Measurements from ENCODE around the gene FLAD1.

Gene FLAD1

GRCh38 chr1:154945160-154945961 is 37.8 kb upstream of the FLAD1 start:
- no peak overlapping the region for H2BK120ac ChIP-seq (ENCODE audit: insufficient read depth, low read length, poor library complexity)
- no peaks in the 10 kb centered on the region for H3K79me2 ChIP-seq (ENCODE audit: control insufficient read depth, insufficient read depth, low read length, poor library complexity)
- H3K9me3 ChIP-seq (ENCODE audit: insufficient read depth, low read depth, low read length) = peaks cover 2% of the 10 kb centered on the region
- H4K91ac ChIP-seq (ENCODE audit: low read depth, low read length) = no peak overlapping the region
- no peak overlapping the region for H3K14ac ChIP-seq (ENCODE audit: low read length)
- H3K4ac ChIP-seq (ENCODE audit: low read depth, low read length) = no peak overlapping the region
- H3K4me2 ChIP-seq (ENCODE audit: low read length) = no peak overlapping the region
- no peak overlapping the region for H4K12ac ChIP-seq (ENCODE audit: low read depth, low read length)
- H3K36me3 ChIP-seq (ENCODE audit: control insufficient read depth in 1 of 2, insufficient read depth in 2 of 2, low read length in 2 of 2) = peaks cover 23 to 28% of the 10 kb centered on the region in 2 experiments
- H3K18ac ChIP-seq (ENCODE audit: low read length) = no peak overlapping the region
- no peak overlapping the region for H3K27ac ChIP-seq (ENCODE audit: low read depth, low read length)
- no peak overlapping the region for H2BK5ac ChIP-seq (ENCODE audit: low read depth, low read length, poor library complexity)
- H3K79me1 ChIP-seq (ENCODE audit: low read length) = no peaks in the 10 kb centered on the region
- no peak overlapping the region for H3K9ac ChIP-seq (ENCODE audit: low read length)
- H3K23ac ChIP-seq (ENCODE audit: low read length) = no peak overlapping the region
- no peak overlapping the region for H4K8ac ChIP-seq (ENCODE audit: low read depth, low read length)
- H2AFZ ChIP-seq (ENCODE audit: insufficient read depth, low read length, poor library complexity) = no peak overlapping the region
- WGBS (ENCODE audit: extremely low coverage, insufficient coverage, insufficient read length) = no CpG with 5 or more reads among the region's 15 CpGs
- no peak overlapping the region for H3K4me3 ChIP-seq (ENCODE audit: low read depth, low read length)
- H2BK12ac ChIP-seq (ENCODE audit: low read length) = no peak overlapping the region
- H3K27me3 ChIP-seq (ENCODE audit: insufficient read depth, low read length) = no peaks in the 10 kb centered on the region
- no peak for DNase-seq
- no peak overlapping the region for H2AK5ac ChIP-seq (ENCODE audit: low read length)
- H3K4me1 ChIP-seq (ENCODE audit: control insufficient read depth in 1 of 2, insufficient read depth in 2 of 2, low read length in 2 of 2) = peaks cover 10 to 11% of the 10 kb centered on the region in 2 experiments

- Histone ChIP-seq H3K79me2 (ENCODE audit: control insufficient read depth, insufficient read depth, low read length, poor library complexity) (no peaks in the 10 kb centered on the region), H2AK5ac (ENCODE audit: low read length) (no peak overlapping the region), H2BK12ac (ENCODE audit: low read length) (no peak overlapping the region), H3K79me1 (ENCODE audit: low read length) (no peaks in the 10 kb centered on the region), H4K12ac (ENCODE audit: low read depth, low read length) (no peak overlapping the region), H3K18ac (ENCODE audit: low read length) (no peak overlapping the region), H3K4me2 (ENCODE audit: low read length) (no peak overlapping the region), H3K14ac (ENCODE audit: low read length) (no peak overlapping the region), H3K27me3 (ENCODE audit: insufficient read depth, low read length) (no peaks in the 10 kb centered on the region), H3K23ac (ENCODE audit: low read length) (no peak overlapping the region), H3K36me3 (ENCODE audit: control insufficient read depth in 1 of 2, insufficient read depth in 2 of 2, low read length in 2 of 2) (peaks cover 27 to 36% of the 10 kb centered on the region in 2 experiments), H3K9ac (ENCODE audit: low read length) (no peak overlapping the region), H4K91ac (ENCODE audit: low read depth, low read length) (no peak overlapping the region), H3K27ac (ENCODE audit: low read depth, low read length) (no peak overlapping the region), H3K4me1 (ENCODE audit: control insufficient read depth in 1 of 2, insufficient read depth in 2 of 2, low read length in 2 of 2) (peaks cover 4 to 6% of the 10 kb centered on the region in 2 experiments), H2BK5ac (ENCODE audit: low read depth, low read length, poor library complexity) (no peak overlapping the region), H3K9me3 (ENCODE audit: insufficient read depth, low read depth, low read length) (peaks cover 2% of the 10 kb centered on the region), H2AFZ (ENCODE audit: insufficient read depth, low read length, poor library complexity) (no peak overlapping the region), H3K4ac (ENCODE audit: low read depth, low read length) (no peak overlapping the region), H3K4me3 (ENCODE audit: low read depth, low read length) (no peak overlapping the region), H4K8ac (ENCODE audit: low read depth, low read length) (no peak overlapping the region), H2BK120ac (ENCODE audit: insufficient read depth, low read length, poor library complexity) (no peak overlapping the region)
- WGBS (ENCODE audit: extremely low coverage, insufficient coverage, insufficient read length) = no CpG with 5 or more reads among the region's 17 CpGs
- no peak for DNase-seq
Observed at GRCh38 chr1:154945962-154946850, 36.9 kb upstream of the FLAD1 start.

GRCh38 chr1:154948079-154948478 is 35.1 kb upstream of the FLAD1 start:
- Histone ChIP-seq H3K27me3 (ENCODE audit: insufficient read depth, low read length) (no peaks in the 10 kb centered on the region), H3K18ac (ENCODE audit: low read length) (no peak overlapping the region), H3K4ac (ENCODE audit: low read depth, low read length) (no peak overlapping the region), H2AFZ (ENCODE audit: insufficient read depth, low read length, poor library complexity) (no peak overlapping the region), H4K12ac (ENCODE audit: low read depth, low read length) (no peak overlapping the region), H3K4me3 (ENCODE audit: low read depth, low read length) (no peak overlapping the region), H2BK120ac (ENCODE audit: insufficient read depth, low read length, poor library complexity) (no peak overlapping the region), H3K9ac (ENCODE audit: low read length) (no peak overlapping the region), H4K91ac (ENCODE audit: low read depth, low read length) (no peak overlapping the region), H3K14ac (ENCODE audit: low read length) (no peak overlapping the region), H3K9me3 (ENCODE audit: insufficient read depth, low read depth, low read length) (no peaks in the 10 kb centered on the region), H3K4me1 (ENCODE audit: control insufficient read depth in 1 of 2, insufficient read depth in 2 of 2, low read length in 2 of 2) (no peaks in the 10 kb centered on the region), H3K23ac (ENCODE audit: low read length) (no peak overlapping the region), H2AK5ac (ENCODE audit: low read length) (no peak overlapping the region), H3K79me1 (ENCODE audit: low read length) (no peaks in the 10 kb centered on the region), H3K36me3 (ENCODE audit: control insufficient read depth in 1 of 2, insufficient read depth in 2 of 2, low read length in 2 of 2) (peaks cover 29 to 38% of the 10 kb centered on the region in 2 experiments), H2BK12ac (ENCODE audit: low read length) (no peak overlapping the region), H3K79me2 (ENCODE audit: control insufficient read depth, insufficient read depth, low read length, poor library complexity) (no peaks in the 10 kb centered on the region), H2BK5ac (ENCODE audit: low read depth, low read length, poor library complexity) (no peak overlapping the region), H3K4me2 (ENCODE audit: low read length) (no peak overlapping the region), H4K8ac (ENCODE audit: low read depth, low read length) (no peak overlapping the region), H3K27ac (ENCODE audit: low read depth, low read length) (no peak overlapping the region)
- WGBS (ENCODE audit: extremely low coverage, insufficient coverage, insufficient read length) = no CpG with 5 or more reads among the region's 11 CpGs
- no peak for DNase-seq

- Histone ChIP-seq H3K4ac (ENCODE audit: low read depth, low read length) (no peak overlapping the region), H3K27me3 (ENCODE audit: insufficient read depth, low read length) (no peaks in the 10 kb centered on the region), H4K91ac (ENCODE audit: low read depth, low read length) (no peak overlapping the region), H3K4me2 (ENCODE audit: low read length) (no peak overlapping the region), H3K9ac (ENCODE audit: low read length) (no peak overlapping the region), H2BK12ac (ENCODE audit: low read length) (no peak overlapping the region), H4K12ac (ENCODE audit: low read depth, low read length) (no peak overlapping the region), H2BK5ac (ENCODE audit: low read depth, low read length, poor library complexity) (no peak overlapping the region), H2BK120ac (ENCODE audit: insufficient read depth, low read length, poor library complexity) (no peak overlapping the region), H3K18ac (ENCODE audit: low read length) (no peak overlapping the region), H2AFZ (ENCODE audit: insufficient read depth, low read length, poor library complexity) (no peak overlapping the region), H4K8ac (ENCODE audit: low read depth, low read length) (no peak overlapping the region), H3K23ac (ENCODE audit: low read length) (no peak overlapping the region), H3K14ac (ENCODE audit: low read length) (no peak overlapping the region), H3K36me3 (ENCODE audit: control insufficient read depth in 1 of 2, insufficient read depth in 2 of 2, low read length in 2 of 2) (peaks cover 18 to 21% of the 10 kb centered on the region in 2 experiments), H3K4me1 (ENCODE audit: control insufficient read depth in 1 of 2, insufficient read depth in 2 of 2, low read length in 2 of 2) (peaks cover 11 to 15% of the 10 kb centered on the region in 2 experiments), H3K4me3 (ENCODE audit: low read depth, low read length) (no peak overlapping the region), H3K79me2 (ENCODE audit: control insufficient read depth, insufficient read depth, low read length, poor library complexity) (no peaks in the 10 kb centered on the region), H3K9me3 (ENCODE audit: insufficient read depth, low read depth, low read length) (no peaks in the 10 kb centered on the region), H2AK5ac (ENCODE audit: low read length) (no peak overlapping the region), H3K79me1 (ENCODE audit: low read length) (peaks cover 2% of the 10 kb centered on the region), H3K27ac (ENCODE audit: low read depth, low read length) (no peak overlapping the region)
- DNase-seq = no peak
- no CpG with 5 or more reads among the region's 15 CpGs for WGBS (ENCODE audit: extremely low coverage, insufficient coverage, insufficient read length)
Observed at GRCh38 chr1:154951901-154952657, 31.1 kb upstream of the FLAD1 start.

Data from trophoblast cell (in vitro differentiated cells and primary cell).